HG03064 (cell line): ENCODE data around the gene AKR1E2.

ENCODE experiments used
- ATAC-seq: cut with Tn5 transposase; IDR thresholded peaks from one replicate; pipeline ENCODE4 v1.9.1; 2021; ENCODE audit warnings: low read depth; ENCODE audit not compliant: unreplicated experiment

AKR1E2 gene

GRCh38 chr10:4825868-4826791 lies at the start of gene AKR1E2:
TSS of gene AKR1E2 (plus strand) at chr10:4826207. CDS start at chr10:4826325, 118 bp downstream.
- no peak for ATAC-seq

GRCh38 chr10:4776234-4776638 lies 49.8 kb upstream of the AKR1E2 start:
- no peak for ATAC-seq

GRCh38 chr10:4778761-4779160 lies 47.2 kb upstream of the AKR1E2 start:
- ATAC-seq = no peak

- ATAC-seq = no peak
These were observed 45.9 kb upstream of the AKR1E2 start for GRCh38 chr10:4780091-4780490.

GRCh38 chr10:4780782-4781181 lies 45.2 kb upstream of the AKR1E2 start:
- no peak for ATAC-seq

- ATAC-seq = no peak
These were observed 44.1 kb upstream of the AKR1E2 start for GRCh38 chr10:4781955-4782354.

GRCh38 chr10:4784667-4785333 lies 41.2 kb upstream of the AKR1E2 start:
- ATAC-seq = no peak

GRCh38 chr10:4786043-4786839 lies 39.8 kb upstream of the AKR1E2 start:
- no peak for ATAC-seq

- no peak for ATAC-seq
These were observed 36.0 kb upstream of the AKR1E2 start for GRCh38 chr10:4790045-4790444.

- ATAC-seq = no peak
These were observed 35.1 kb upstream of the AKR1E2 start for GRCh38 chr10:4790922-4791321.

- ATAC-seq = no peak
These were observed 33.6 kb upstream of the AKR1E2 start for GRCh38 chr10:4792381-4792780.

GRCh38 chr10:4801405-4801804 lies 24.6 kb upstream of the AKR1E2 start:
- ATAC-seq = no peak

- no peak for ATAC-seq
These were observed 23.1 kb upstream of the AKR1E2 start for GRCh38 chr10:4802711-4803487.

- no peak for ATAC-seq
These were observed 22.2 kb upstream of the AKR1E2 start for GRCh38 chr10:4803822-4804221.

- no peak for ATAC-seq
These were observed 21.5 kb upstream of the AKR1E2 start for GRCh38 chr10:4804465-4804864.

GRCh38 chr10:4806534-4806933 lies 19.5 kb upstream of the AKR1E2 start:
- no peak for ATAC-seq

- ATAC-seq = no peak
These were observed 18.1 kb upstream of the AKR1E2 start for GRCh38 chr10:4807761-4808507.

GRCh38 chr10:4809156-4809555 lies 16.9 kb upstream of the AKR1E2 start:
- ATAC-seq = no peak

GRCh38 chr10:4810092-4810491 lies 15.9 kb upstream of the AKR1E2 start:
- ATAC-seq = no peak

- ATAC-seq = no peak
These were observed 14.0 kb upstream of the AKR1E2 start for GRCh38 chr10:4812046-4812445.
